Fibroblast of lung (primary cell): Measurements from ENCODE around the gene TPRG1L.

ENCODE experiments used
- CTCF ChIP-seq, 2 donors: IDR thresholded peaks in 1 of 2; conservative IDR thresholded peaks in 1 of 2; 1 replicate in 1 of 2; 2 replicates in 1 of 2; pipeline ENCODE4 v1.5.1; 2011 to 2012; ENCODE audit warnings: low read length in 2 of 2, control low read depth in 1 of 2, inconsistent platforms in 1 of 2, low read depth in 1 of 2, mild to moderate bottlenecking in 1 of 2
- EZH2 ChIP-seq: IDR thresholded peaks from 2 replicates; pipeline ENCODE4 v1.5.1; 2012; ENCODE audit warnings: low read length, control low read depth, mild to moderate bottlenecking; ENCODE audit errors: missing control alignments

DNA sequence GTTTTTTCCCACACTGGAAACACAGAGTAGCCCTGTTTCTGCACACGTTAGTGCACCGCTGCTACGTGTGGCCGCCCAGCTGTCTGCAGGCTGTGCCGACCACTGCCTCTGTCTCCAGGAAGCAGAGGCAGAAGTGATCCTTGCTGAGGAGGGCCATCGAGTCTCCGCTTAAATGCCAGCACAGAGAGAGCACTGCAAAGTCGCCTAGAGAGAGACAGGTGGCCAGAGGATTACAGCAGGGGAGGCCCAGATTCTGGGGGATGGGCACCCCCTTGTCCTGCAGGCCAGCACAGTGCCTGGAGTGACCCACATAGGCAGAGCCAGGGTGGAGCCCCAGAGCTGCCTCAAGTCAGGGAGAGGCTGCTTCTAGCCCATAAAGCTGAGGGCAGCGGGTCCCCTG is 6.1 kb downstream of the TPRG1L start:
- TF ChIP-seq CTCF (conservative IDR thresholded peaks at IDR 0.05 in 1 of 2, IDR thresholded peaks at IDR 0.05 in 1 of 2; ENCODE audit: low read depth in 1 of 2, low read length in 2 of 2) (no peak), EZH2 (no peak)
